BLaER1 treated with 17β-estradiol and CSF1 and Interleukin-3, amounts not matched to agents 10 nM and 100 nM (cell line): ENCODE data around the gene POLDIP2.

Experiments
- H3K27ac ChIP-seq, 11 experiments: shearing (Covaris generic); formaldehyde crosslinking; 2 replicates each; pipeline ENCODE4 v1.8.1; 2022
- H3K27me3 ChIP-seq, 11 experiments: shearing (Covaris generic); formaldehyde crosslinking; 2 replicates each; pipeline ENCODE4 v1.8.1; 2022
- H3K36me3 ChIP-seq, 11 experiments: shearing (Covaris generic); formaldehyde crosslinking; 2 replicates each; pipeline ENCODE4 v1.8.1; 2022
- H3K4me1 ChIP-seq, 10 experiments: shearing (Covaris generic); formaldehyde crosslinking; 2 replicates each; pipeline ENCODE4 v1.8.1; 2022
- H3K4me2 ChIP-seq, 11 experiments: shearing (Covaris generic); formaldehyde crosslinking; 2 replicates each; pipeline ENCODE4 v1.8.1; 2022
- H3K4me3 ChIP-seq, 10 experiments: shearing (Covaris generic); formaldehyde crosslinking; 2 replicates each; pipeline ENCODE4 v1.8.1; 2022
- H3K9ac ChIP-seq, 11 experiments: shearing (Covaris generic); formaldehyde crosslinking; 2 replicates each; pipeline ENCODE4 v1.8.1; 2022
- H3K9me3 ChIP-seq, 11 experiments: shearing (Covaris generic); formaldehyde crosslinking; replicated peaks in 1 of 11; 2 replicates each; pipeline ENCODE4 v1.8.1; 2022
- H4K20me1 ChIP-seq, 11 experiments: shearing (Covaris generic); formaldehyde crosslinking; 2 replicates each; pipeline ENCODE4 v1.8.1; 2022
- Cebpa-rat ChIP-seq, 11 experiments: shearing (Covaris generic); IDR thresholded peaks; 2 replicates each; pipeline ENCODE4 v1.8.1; 2022

The POLDIP2 gene

DNA sequence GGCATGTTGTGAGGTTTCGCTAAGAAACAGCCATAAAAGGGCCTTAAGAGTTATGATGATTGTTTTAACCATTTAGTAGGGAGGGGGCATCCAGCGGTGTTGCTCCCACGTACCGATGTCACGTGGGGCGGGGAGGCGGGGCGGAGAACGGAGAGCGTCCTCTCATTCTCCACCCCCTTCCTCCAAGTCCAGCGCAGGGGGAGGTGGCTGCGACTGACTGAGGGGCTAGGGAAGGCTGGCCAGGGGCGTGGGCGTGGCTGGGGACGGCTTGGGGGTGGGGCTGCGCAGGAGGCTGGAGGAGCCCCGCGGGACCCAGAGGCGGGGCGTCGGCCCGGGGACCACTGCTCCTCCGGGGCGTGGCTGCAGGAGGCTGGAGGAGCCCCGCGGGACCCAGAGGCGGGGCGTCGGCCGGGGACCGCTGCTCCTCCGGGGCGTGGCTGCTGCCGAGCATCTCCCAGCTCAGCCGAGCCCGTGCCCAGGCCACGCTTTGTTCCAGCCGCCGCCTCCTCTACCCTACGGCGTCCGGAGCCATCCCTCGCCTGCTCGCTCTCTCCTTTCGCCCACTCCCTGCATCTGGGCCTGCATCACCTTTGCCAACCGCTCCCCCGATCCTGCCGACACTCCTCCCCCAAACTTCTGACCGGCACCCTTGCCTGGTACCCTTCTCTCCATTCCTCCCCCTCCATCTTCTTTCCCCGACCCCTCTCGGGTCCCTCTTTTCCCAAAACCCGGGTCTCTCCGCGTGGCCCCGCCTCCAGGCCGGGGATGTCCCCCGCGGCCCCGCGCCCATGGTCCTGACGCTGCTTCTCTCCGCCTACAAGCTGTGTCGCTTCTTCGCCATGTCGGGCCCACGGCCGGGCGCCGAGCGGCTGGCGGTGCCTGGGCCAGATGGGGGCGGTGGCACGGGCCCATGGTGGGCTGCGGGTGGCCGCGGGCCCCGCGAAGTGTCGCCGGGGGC is 14.2 kb upstream of the POLDIP2 start, which contains the start of gene SARM1:
Gene SARM1 (plus strand): TSS at position 450 of the 958 bp plus-strand sequence. CDS start 339 bp downstream, at position 789.
- Histone ChIP-seq H4K20me1 (peaks cover 18 to 68% (median 39%) of the 10 kb centered on the region in 11 experiments; a peak in 19 of 22 replicates), H3K9me3 (no peaks in the 10 kb centered on the region), H3K27me3 (no peaks in the 10 kb centered on the region; a peak in 1 of 22 replicates), H3K27ac (peak within 1 kb of the TSS in 9 of 11 experiments; percentile 50 to 83 (median 75); a peak in 20 of 22 replicates), H3K36me3 (peaks cover 0 to 11% (median 0%) of the 10 kb centered on the region in 11 experiments; a peak in 4 of 22 replicates), H3K9ac (peak within 1 kb of the TSS; percentile 69 to 89 (median 79)), H3K4me1 (peaks cover 32 to 47% (median 40%) of the 10 kb centered on the region in 10 experiments), H3K4me2 (peak within 1 kb of the TSS; percentile 96 to 100 (median 98)), H3K4me3 (peak within 1 kb of the TSS; percentile 63 to 79 (median 74))
- TF ChIP-seq Cebpa-rat (IDR thresholded peaks at IDR 0.05), result no peak

DNA sequence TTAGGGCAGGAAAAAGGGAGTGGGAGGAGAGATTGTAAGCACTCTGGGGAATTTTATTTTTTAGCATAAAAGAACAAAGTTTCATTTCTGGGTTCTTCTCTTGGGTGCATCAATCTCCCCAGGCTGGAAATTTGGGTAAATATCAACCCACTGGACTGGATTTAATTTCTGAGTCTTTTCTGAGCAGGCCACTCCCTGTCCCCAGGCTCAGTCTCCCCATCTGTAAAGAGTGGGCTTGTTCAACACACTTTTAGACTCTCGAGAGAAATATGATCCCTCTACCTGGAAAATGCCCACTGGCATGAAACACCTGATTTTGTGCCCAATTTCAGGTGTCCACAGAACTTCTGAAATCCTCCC is 13.4 kb upstream of the POLDIP2 start:
- no peaks in the 10 kb centered on the region for H3K9me3 ChIP-seq
- H3K27me3 ChIP-seq, result no peaks in the 10 kb centered on the region; a peak in 1 of 22 replicates
- peak overlapping the region in 7 of 10 experiments; percentile 65 to 79 (median 74); a peak in 8 of 20 replicates for H3K4me3 ChIP-seq
- peak overlapping the region in 6 of 11 experiments; percentile 13 to 60 (median 39); a peak in 8 of 22 replicates for H3K27ac ChIP-seq
- H3K4me1 ChIP-seq, result peaks cover 32 to 47% (median 40%) of the 10 kb centered on the region in 10 experiments
- H3K36me3 ChIP-seq, result peaks cover 0 to 16% (median 2%) of the 10 kb centered on the region in 11 experiments; a peak in 6 of 22 replicates
- peak overlapping the region; percentile 96 to 100 (median 98) for H3K4me2 ChIP-seq
- peak overlapping the region in 7 of 11 experiments; percentile 3 to 84 (median 46); a peak in 5 of 22 replicates for H3K9ac ChIP-seq
- no peak for TF ChIP-seq Cebpa-rat (IDR thresholded peaks at IDR 0.05)
- peaks cover 15 to 64% (median 39%) of the 10 kb centered on the region in 11 experiments; a peak in 19 of 22 replicates for H4K20me1 ChIP-seq

DNA sequence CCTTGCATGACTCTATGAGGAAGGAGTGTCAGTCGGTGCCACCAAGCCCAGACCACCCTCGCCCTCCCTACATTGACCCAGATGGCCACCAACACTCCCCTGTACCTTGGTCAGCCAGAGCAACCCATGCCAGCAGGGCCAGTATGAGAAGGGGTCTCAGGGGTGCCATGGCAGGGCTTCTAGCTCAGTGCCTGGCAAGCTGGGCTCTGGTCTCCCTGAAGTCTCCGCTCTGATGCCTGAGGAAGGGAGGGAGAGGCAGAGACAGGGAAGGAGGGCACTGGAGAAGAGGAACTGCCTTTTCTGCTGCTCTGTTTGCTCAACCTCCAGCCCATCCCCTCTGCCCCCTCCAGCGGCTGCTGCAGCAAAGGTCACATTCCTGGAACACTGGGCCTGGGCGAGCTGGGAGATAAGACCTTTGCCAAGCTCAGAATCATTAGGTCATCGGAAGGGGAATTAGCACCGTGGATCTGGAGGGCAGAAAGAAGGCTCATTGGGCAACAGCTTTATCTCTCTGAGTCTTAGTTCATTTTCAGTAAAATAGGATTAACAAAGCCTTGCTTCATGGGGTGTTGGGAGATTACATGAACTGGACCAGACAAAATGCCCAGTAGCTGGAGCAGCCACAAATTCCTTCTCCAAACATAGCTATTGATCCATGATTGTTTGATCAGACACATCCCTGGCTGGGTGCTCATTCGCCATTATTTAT is 12.9 kb upstream of the POLDIP2 start, which contains the start of gene VTN:
Gene VTN (minus strand): TSS at position 273 of the 709 bp plus-strand sequence. CDS start 104 bp downstream, at position 169.
- peak within 1 kb of the TSS; percentile 63 to 79 (median 74); a peak in 19 of 20 replicates for H3K4me3 ChIP-seq
- peak within 1 kb of the TSS in 8 of 11 experiments; percentile 3 to 84 (median 58); a peak in 10 of 22 replicates for H3K9ac ChIP-seq
- peak within 1 kb of the TSS; percentile 96 to 100 (median 98) for H3K4me2 ChIP-seq

DNA sequence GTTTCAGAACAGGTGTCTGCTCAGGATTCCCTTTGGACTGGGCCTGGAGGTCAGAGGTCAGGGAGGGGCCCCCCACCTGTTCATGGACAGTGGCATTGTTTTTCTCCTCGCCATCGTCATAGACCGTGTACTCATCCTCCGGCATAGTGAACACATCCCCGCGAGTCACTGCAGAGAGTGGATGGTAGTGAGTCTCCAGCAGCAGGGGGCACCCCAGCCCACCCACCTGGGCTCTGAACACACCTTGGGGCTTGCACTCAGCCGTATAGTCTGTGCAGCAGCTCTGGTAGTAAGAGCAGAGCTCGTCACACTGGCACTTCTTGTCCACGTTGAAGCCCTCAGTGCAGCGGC is 12.3 kb upstream of the POLDIP2 start:
- Histone ChIP-seq H3K4me3 (no peak overlapping the region), H4K20me1 (peaks cover 12 to 71% (median 32%) of the 10 kb centered on the region in 11 experiments; a peak in 19 of 22 replicates), H3K4me1 (peaks cover 32 to 47% (median 40%) of the 10 kb centered on the region in 10 experiments), H3K36me3 (peaks cover 0 to 27% (median 11%) of the 10 kb centered on the region in 11 experiments; a peak in 16 of 22 replicates), H3K27ac (peak overlapping the region in 4 of 11 experiments; percentile 14 to 60 (median 44); a peak in 3 of 22 replicates), H3K4me2 (peak overlapping the region in 7 of 11 experiments; percentile 96 to 99 (median 98); a peak in 12 of 22 replicates), H3K27me3 (no peaks in the 10 kb centered on the region; a peak in 1 of 22 replicates), H3K9ac (peak overlapping the region in 2 of 11 experiments; percentile 16 to 46; a peak in 4 of 22 replicates), H3K9me3 (no peaks in the 10 kb centered on the region)
- TF ChIP-seq Cebpa-rat (IDR thresholded peaks at IDR 0.05), result no peak

More for the DNA sequence above, 12.9 kb upstream of the POLDIP2 start, which contains the start of gene VTN:
- H3K4me1 ChIP-seq, result peaks cover 32 to 47% (median 40%) of the 10 kb centered on the region in 10 experiments
- H3K27ac ChIP-seq, result peak within 1 kb of the TSS in 6 of 11 experiments; percentile 13 to 60 (median 39); a peak in 9 of 22 replicates
- H4K20me1 ChIP-seq, result peaks cover 12 to 68% (median 37%) of the 10 kb centered on the region in 11 experiments; a peak in 19 of 22 replicates
- TF ChIP-seq Cebpa-rat (IDR thresholded peaks at IDR 0.05), result no peak
- H3K27me3 ChIP-seq, result no peaks in the 10 kb centered on the region; a peak in 1 of 22 replicates
- no peaks in the 10 kb centered on the region for H3K9me3 ChIP-seq
- peaks cover 0 to 22% (median 6%) of the 10 kb centered on the region in 11 experiments; a peak in 13 of 22 replicates for H3K36me3 ChIP-seq

DNA sequence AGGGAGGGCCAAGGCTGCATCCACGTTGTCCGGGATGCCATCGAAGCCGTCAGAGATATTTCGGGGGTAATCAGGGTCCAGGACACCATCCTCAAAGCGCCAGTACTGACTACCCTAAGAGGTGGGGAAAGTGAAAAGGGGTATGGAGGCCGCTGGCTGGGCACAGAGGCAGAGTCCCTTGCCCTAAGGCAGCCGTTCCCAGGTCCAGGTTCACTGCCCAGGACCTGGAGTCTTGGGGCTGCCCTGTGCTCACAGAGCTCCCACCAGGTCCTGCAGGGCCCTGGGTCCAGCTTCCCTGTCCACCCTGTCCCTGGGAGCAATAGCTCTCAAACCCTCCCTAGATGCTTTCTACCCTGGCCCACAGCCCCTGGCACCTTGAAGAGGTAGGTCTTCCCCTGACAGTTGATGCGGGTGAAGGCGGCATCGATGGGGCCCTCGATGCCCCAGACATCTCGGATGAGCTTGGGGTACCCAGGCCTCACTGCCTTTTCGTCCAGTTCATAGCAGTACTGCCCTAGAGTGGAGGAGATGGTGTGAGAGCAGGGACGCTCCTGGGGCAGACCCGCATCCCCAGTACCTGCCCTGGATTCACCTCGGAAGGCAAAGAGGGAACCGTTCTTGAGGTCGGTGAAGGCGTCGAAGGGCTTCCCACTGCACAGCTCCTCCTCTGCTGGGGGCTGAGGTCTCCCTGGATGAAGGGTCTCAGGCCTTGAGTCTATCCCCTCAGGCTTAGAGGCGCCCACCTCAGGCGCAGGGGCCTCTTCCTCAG is 11.8 kb upstream of the POLDIP2 start:
- no peaks in the 10 kb centered on the region; a peak in 1 of 22 replicates for H3K27me3 ChIP-seq
- peak overlapping the region in 5 of 11 experiments; percentile 96 to 99 (median 98); a peak in 7 of 22 replicates for H3K4me2 ChIP-seq
- no peak overlapping the region for H3K4me3 ChIP-seq
- H3K36me3 ChIP-seq, result peaks cover 3 to 33% (median 16%) of the 10 kb centered on the region in 11 experiments; a peak in 20 of 22 replicates
- no peaks in the 10 kb centered on the region for H3K9me3 ChIP-seq
- peaks cover 32 to 46% (median 40%) of the 10 kb centered on the region in 10 experiments for H3K4me1 ChIP-seq
- no peak for TF ChIP-seq Cebpa-rat (IDR thresholded peaks at IDR 0.05)
- H4K20me1 ChIP-seq, result peaks cover 12 to 71% (median 26%) of the 10 kb centered on the region in 11 experiments; a peak in 19 of 22 replicates
- H3K27ac ChIP-seq, result no peak overlapping the region
- no peak overlapping the region; a peak in 3 of 22 replicates for H3K9ac ChIP-seq

DNA sequence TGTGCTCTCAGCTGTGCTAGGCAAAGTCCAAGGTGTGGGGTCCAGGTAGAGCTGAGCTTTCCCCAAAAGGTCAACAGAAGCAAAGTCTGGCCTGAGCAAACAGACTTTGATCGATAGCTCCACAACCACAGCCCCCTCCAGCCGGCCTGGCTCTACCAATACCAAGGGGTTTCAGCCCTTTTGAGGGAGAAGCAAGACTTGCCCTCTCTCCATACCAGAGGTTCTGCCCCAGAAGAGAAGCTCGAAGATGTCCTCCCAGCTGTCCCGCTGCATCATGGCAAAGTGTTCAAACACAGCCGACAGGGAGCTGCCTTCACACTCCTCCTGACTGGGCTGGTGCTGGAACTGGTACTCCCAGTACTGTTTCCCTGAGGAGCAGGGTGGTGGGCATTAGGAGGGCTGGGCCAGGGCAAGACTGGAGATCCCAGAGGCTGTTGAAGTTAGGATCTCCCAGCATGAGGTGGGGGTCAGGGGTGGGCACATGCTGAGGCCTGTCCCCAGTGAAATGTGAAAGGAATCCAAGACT is 11.0 kb upstream of the POLDIP2 start:
- Histone ChIP-seq H4K20me1 (peaks cover 9 to 71% (median 20%) of the 10 kb centered on the region in 11 experiments; a peak in 18 of 22 replicates), H3K4me2 (no peak overlapping the region), H3K27me3 (no peaks in the 10 kb centered on the region; a peak in 1 of 22 replicates), H3K27ac (no peak overlapping the region), H3K9ac (no peak overlapping the region), H3K4me3 (no peak overlapping the region), H3K36me3 (peaks cover 11 to 40% (median 23%) of the 10 kb centered on the region in 11 experiments; a peak in 21 of 22 replicates), H3K9me3 (no peaks in the 10 kb centered on the region), H3K4me1 (peaks cover 29 to 43% (median 36%) of the 10 kb centered on the region in 10 experiments)
- TF ChIP-seq Cebpa-rat (IDR thresholded peaks at IDR 0.05), result no peak

DNA sequence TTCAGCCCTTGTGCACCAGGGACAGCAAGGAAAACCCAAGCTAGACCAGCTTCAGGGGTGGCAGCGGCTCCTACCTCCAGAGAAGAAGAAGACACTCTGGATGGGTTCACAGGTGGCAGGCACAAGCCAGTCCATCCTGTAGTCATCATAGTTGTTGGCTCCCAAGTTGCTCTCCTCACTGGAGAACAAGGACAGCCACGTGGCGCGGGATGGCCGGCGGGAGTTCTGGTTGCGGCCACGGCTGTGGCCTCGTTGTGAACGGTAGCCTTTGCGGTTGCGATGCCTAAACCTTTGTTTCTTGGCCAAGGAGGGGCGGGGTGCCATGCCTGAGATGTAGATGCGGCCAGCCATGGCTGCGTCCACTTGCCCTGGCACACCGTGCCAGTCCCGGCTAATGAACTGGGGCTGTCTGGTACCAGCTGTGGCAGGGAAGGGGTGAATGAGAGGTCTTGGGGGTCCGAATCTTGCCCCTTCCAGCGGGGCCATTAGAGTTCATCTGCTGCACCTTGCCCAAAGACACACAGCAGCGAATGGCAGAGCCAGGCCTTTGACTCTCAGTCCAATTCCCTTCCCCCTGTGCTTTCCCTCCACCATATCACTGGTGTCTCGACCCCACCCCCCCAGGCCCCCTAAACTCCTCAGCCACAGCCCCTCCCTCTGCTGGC is 10.4 kb upstream of the POLDIP2 start:
- H3K9ac ChIP-seq, result no peak overlapping the region
- H3K9me3 ChIP-seq, result no peaks in the 10 kb centered on the region
- no peak overlapping the region for H3K4me2 ChIP-seq
- H3K27ac ChIP-seq, result no peak overlapping the region
- H3K4me1 ChIP-seq, result peaks cover 23 to 37% (median 30%) of the 10 kb centered on the region in 10 experiments
- H3K4me3 ChIP-seq, result no peak overlapping the region
- H3K27me3 ChIP-seq, result no peaks in the 10 kb centered on the region
- peaks cover 3 to 71% (median 20%) of the 10 kb centered on the region in 11 experiments; a peak in 19 of 22 replicates for H4K20me1 ChIP-seq
- peaks cover 17 to 46% (median 29%) of the 10 kb centered on the region in 11 experiments for H3K36me3 ChIP-seq
- no peak for TF ChIP-seq Cebpa-rat (IDR thresholded peaks at IDR 0.05)
